Measurements from ENCODE around the gene UBAC2.
A peak's percentile ranks its signal among the peaks of the same experiment; 100 is the strongest.

Gene UBAC2

GRCh38 chr13:99285432-99286182 is 85.0 kb downstream of the UBAC2 start:
- H3K4me3 ChIP-seq (ENCODE audit: low read depth in 1 of 5, low read length in 5 of 5): no peak overlapping the region
- H3K4me1 ChIP-seq (ENCODE audit: control insufficient read depth in 5 of 5, insufficient read depth in 5 of 5, low read length in 5 of 5): peaks cover 0 to 62% (median 53%) of the 10 kb centered on the region in 5 donors
- peak overlapping the region; percentile 25 for H3K27ac ChIP-seq (ENCODE audit: low read depth, low read length)
- H3K9ac ChIP-seq (ENCODE audit: low read length in 5 of 5): no peak overlapping the region
- H3K9me3 ChIP-seq (ENCODE audit: control insufficient read depth in 5 of 5, low read length in 5 of 5): no peaks in the 10 kb centered on the region
- H3K36me3 ChIP-seq (ENCODE audit: control insufficient read depth in 5 of 5, insufficient read depth in 5 of 5, low read length in 5 of 5): no peaks in the 10 kb centered on the region
- no peaks in the 10 kb centered on the region for H3K27me3 ChIP-seq (ENCODE audit: control insufficient read depth in 5 of 5, insufficient read depth in 4 of 5, low read length in 5 of 5)

GRCh38 chr13:99287551-99287950 is 86.9 kb downstream of the UBAC2 start:
- no peaks in the 10 kb centered on the region for H3K27me3 ChIP-seq (ENCODE audit: control insufficient read depth in 5 of 5, insufficient read depth in 4 of 5, low read length in 5 of 5)
- no peak overlapping the region for H3K27ac ChIP-seq (ENCODE audit: low read depth, low read length)
- no peak overlapping the region for H3K9ac ChIP-seq (ENCODE audit: low read length in 5 of 5)
- H3K4me1 ChIP-seq (ENCODE audit: control insufficient read depth in 5 of 5, insufficient read depth in 5 of 5, low read length in 5 of 5): peaks cover 0 to 44% (median 39%) of the 10 kb centered on the region in 5 donors
- H3K9me3 ChIP-seq (ENCODE audit: control insufficient read depth in 5 of 5, low read length in 5 of 5): no peaks in the 10 kb centered on the region
- no peaks in the 10 kb centered on the region for H3K36me3 ChIP-seq (ENCODE audit: control insufficient read depth in 5 of 5, insufficient read depth in 5 of 5, low read length in 5 of 5)
- H3K4me3 ChIP-seq (ENCODE audit: low read depth in 1 of 5, low read length in 5 of 5): no peak overlapping the region

- H3K27me3 ChIP-seq (ENCODE audit: control insufficient read depth in 5 of 5, insufficient read depth in 4 of 5, low read length in 5 of 5): no peaks in the 10 kb centered on the region
- H3K36me3 ChIP-seq (ENCODE audit: control insufficient read depth in 5 of 5, insufficient read depth in 5 of 5, low read length in 5 of 5): peaks cover 0 to under 1% (median 0%) of the 10 kb centered on the region in 5 donors
- H3K27ac ChIP-seq (ENCODE audit: low read depth, low read length): no peak overlapping the region
- peaks cover 0 to 39% (median 34%) of the 10 kb centered on the region in 5 donors for H3K4me1 ChIP-seq (ENCODE audit: control insufficient read depth in 5 of 5, insufficient read depth in 5 of 5, low read length in 5 of 5)
- H3K9me3 ChIP-seq (ENCODE audit: control insufficient read depth in 5 of 5, low read length in 5 of 5): no peaks in the 10 kb centered on the region
- no peak overlapping the region for H3K4me3 ChIP-seq (ENCODE audit: low read depth in 1 of 5, low read length in 5 of 5)
- no peak overlapping the region for H3K9ac ChIP-seq (ENCODE audit: low read length in 5 of 5)
These were observed 87.4 kb downstream of the UBAC2 start for GRCh38 chr13:99288089-99288488.

GRCh38 chr13:99289271-99289670 is 88.6 kb downstream of the UBAC2 start:
- no peak overlapping the region for H3K4me3 ChIP-seq (ENCODE audit: low read depth in 1 of 5, low read length in 5 of 5)
- no peak overlapping the region for H3K27ac ChIP-seq (ENCODE audit: low read depth, low read length)
- peaks cover 0 to 5% (median 0%) of the 10 kb centered on the region in 5 donors for H3K36me3 ChIP-seq (ENCODE audit: control insufficient read depth in 5 of 5, insufficient read depth in 5 of 5, low read length in 5 of 5)
- peaks cover 0 to 34% (median 30%) of the 10 kb centered on the region in 5 donors for H3K4me1 ChIP-seq (ENCODE audit: control insufficient read depth in 5 of 5, insufficient read depth in 5 of 5, low read length in 5 of 5)
- H3K27me3 ChIP-seq (ENCODE audit: control insufficient read depth in 5 of 5, insufficient read depth in 4 of 5, low read length in 5 of 5): no peaks in the 10 kb centered on the region
- no peak overlapping the region for H3K9ac ChIP-seq (ENCODE audit: low read length in 5 of 5)
- no peaks in the 10 kb centered on the region for H3K9me3 ChIP-seq (ENCODE audit: control insufficient read depth in 5 of 5, low read length in 5 of 5)

GRCh38 chr13:99289674-99290337 is 89.2 kb downstream of the UBAC2 start:
- Histone ChIP-seq H3K9ac (ENCODE audit: low read length in 5 of 5) (no peak overlapping the region), H3K4me1 (ENCODE audit: control insufficient read depth in 5 of 5, insufficient read depth in 5 of 5, low read length in 5 of 5) (peaks cover 0 to 33% (median 26%) of the 10 kb centered on the region in 5 donors), H3K27me3 (ENCODE audit: control insufficient read depth in 5 of 5, insufficient read depth in 4 of 5, low read length in 5 of 5) (no peaks in the 10 kb centered on the region), H3K36me3 (ENCODE audit: control insufficient read depth in 5 of 5, insufficient read depth in 5 of 5, low read length in 5 of 5) (peaks cover 0 to 6% (median 0%) of the 10 kb centered on the region in 5 donors), H3K9me3 (ENCODE audit: control insufficient read depth in 5 of 5, low read length in 5 of 5) (no peaks in the 10 kb centered on the region), H3K4me3 (ENCODE audit: low read depth in 1 of 5, low read length in 5 of 5) (no peak overlapping the region), H3K27ac (ENCODE audit: low read depth, low read length) (no peak overlapping the region)

- peaks cover 0 to 14% (median 6%) of the 10 kb centered on the region in 5 donors for H3K36me3 ChIP-seq (ENCODE audit: control insufficient read depth in 5 of 5, insufficient read depth in 5 of 5, low read length in 5 of 5)
- H3K4me1 ChIP-seq (ENCODE audit: control insufficient read depth in 5 of 5, insufficient read depth in 5 of 5, low read length in 5 of 5): peaks cover 0 to 33% (median 25%) of the 10 kb centered on the region in 5 donors
- no peak overlapping the region for H3K9ac ChIP-seq (ENCODE audit: low read length in 5 of 5)
- H3K27me3 ChIP-seq (ENCODE audit: control insufficient read depth in 5 of 5, insufficient read depth in 4 of 5, low read length in 5 of 5): no peaks in the 10 kb centered on the region
- no peaks in the 10 kb centered on the region for H3K9me3 ChIP-seq (ENCODE audit: control insufficient read depth in 5 of 5, low read length in 5 of 5)
- no peak overlapping the region for H3K27ac ChIP-seq (ENCODE audit: low read depth, low read length)
- no peak overlapping the region for H3K4me3 ChIP-seq (ENCODE audit: low read depth in 1 of 5, low read length in 5 of 5)
These were observed 90.2 kb downstream of the UBAC2 start for GRCh38 chr13:99290894-99291293.

- peaks cover 0 to 14% (median 6%) of the 10 kb centered on the region in 5 donors for H3K36me3 ChIP-seq (ENCODE audit: control insufficient read depth in 5 of 5, insufficient read depth in 5 of 5, low read length in 5 of 5)
- no peak overlapping the region for H3K9ac ChIP-seq (ENCODE audit: low read length in 5 of 5)
- H3K4me1 ChIP-seq (ENCODE audit: control insufficient read depth in 5 of 5, insufficient read depth in 5 of 5, low read length in 5 of 5): peaks cover 0 to 20% (median 14%) of the 10 kb centered on the region in 5 donors
- no peaks in the 10 kb centered on the region for H3K27me3 ChIP-seq (ENCODE audit: control insufficient read depth in 5 of 5, insufficient read depth in 4 of 5, low read length in 5 of 5)
- no peak overlapping the region for H3K4me3 ChIP-seq (ENCODE audit: low read depth in 1 of 5, low read length in 5 of 5)
- H3K27ac ChIP-seq (ENCODE audit: low read depth, low read length): no peak overlapping the region
- no peaks in the 10 kb centered on the region for H3K9me3 ChIP-seq (ENCODE audit: control insufficient read depth in 5 of 5, low read length in 5 of 5)
These were observed 92.5 kb downstream of the UBAC2 start for GRCh38 chr13:99293178-99293577.

- peaks cover 0 to 14% (median 6%) of the 10 kb centered on the region in 5 donors for H3K36me3 ChIP-seq (ENCODE audit: control insufficient read depth in 5 of 5, insufficient read depth in 5 of 5, low read length in 5 of 5)
- no peak overlapping the region for H3K27ac ChIP-seq (ENCODE audit: low read depth, low read length)
- no peak overlapping the region for H3K4me3 ChIP-seq (ENCODE audit: low read depth in 1 of 5, low read length in 5 of 5)
- no peak overlapping the region for H3K9ac ChIP-seq (ENCODE audit: low read length in 5 of 5)
- H3K9me3 ChIP-seq (ENCODE audit: control insufficient read depth in 5 of 5, low read length in 5 of 5): no peaks in the 10 kb centered on the region
- H3K4me1 ChIP-seq (ENCODE audit: control insufficient read depth in 5 of 5, insufficient read depth in 5 of 5, low read length in 5 of 5): peaks cover 0 to 19% (median 14%) of the 10 kb centered on the region in 5 donors
- H3K27me3 ChIP-seq (ENCODE audit: control insufficient read depth in 5 of 5, insufficient read depth in 4 of 5, low read length in 5 of 5): no peaks in the 10 kb centered on the region
These were observed 93.5 kb downstream of the UBAC2 start for GRCh38 chr13:99294198-99294597.

- Histone ChIP-seq H3K36me3 (ENCODE audit: control insufficient read depth in 5 of 5, insufficient read depth in 5 of 5, low read length in 5 of 5) (peaks cover 0 to 14% (median 6%) of the 10 kb centered on the region in 5 donors), H3K27ac (ENCODE audit: low read depth, low read length) (no peak overlapping the region), H3K27me3 (ENCODE audit: control insufficient read depth in 5 of 5, insufficient read depth in 4 of 5, low read length in 5 of 5) (no peaks in the 10 kb centered on the region), H3K9ac (ENCODE audit: low read length in 5 of 5) (no peak overlapping the region), H3K4me1 (ENCODE audit: control insufficient read depth in 5 of 5, insufficient read depth in 5 of 5, low read length in 5 of 5) (peaks cover 0 to 19% (median 17%) of the 10 kb centered on the region in 5 donors), H3K4me3 (ENCODE audit: low read depth in 1 of 5, low read length in 5 of 5) (no peak overlapping the region), H3K9me3 (ENCODE audit: control insufficient read depth in 5 of 5, low read length in 5 of 5) (no peaks in the 10 kb centered on the region)
These were observed 94.3 kb downstream of the UBAC2 start for GRCh38 chr13:99294958-99295357.
